AG08395 (cell line): ENCODE measurements around the gene CYP11A1.
A peak's percentile ranks its signal among the peaks of the same experiment; 100 is the strongest.

Experiments used
- DNase-seq: peaks from one replicate; pipeline ENCODE4 v3.0.0; 2012; ENCODE audit warnings: mixed read lengths, low spot score

CYP11A1 gene

DNA sequence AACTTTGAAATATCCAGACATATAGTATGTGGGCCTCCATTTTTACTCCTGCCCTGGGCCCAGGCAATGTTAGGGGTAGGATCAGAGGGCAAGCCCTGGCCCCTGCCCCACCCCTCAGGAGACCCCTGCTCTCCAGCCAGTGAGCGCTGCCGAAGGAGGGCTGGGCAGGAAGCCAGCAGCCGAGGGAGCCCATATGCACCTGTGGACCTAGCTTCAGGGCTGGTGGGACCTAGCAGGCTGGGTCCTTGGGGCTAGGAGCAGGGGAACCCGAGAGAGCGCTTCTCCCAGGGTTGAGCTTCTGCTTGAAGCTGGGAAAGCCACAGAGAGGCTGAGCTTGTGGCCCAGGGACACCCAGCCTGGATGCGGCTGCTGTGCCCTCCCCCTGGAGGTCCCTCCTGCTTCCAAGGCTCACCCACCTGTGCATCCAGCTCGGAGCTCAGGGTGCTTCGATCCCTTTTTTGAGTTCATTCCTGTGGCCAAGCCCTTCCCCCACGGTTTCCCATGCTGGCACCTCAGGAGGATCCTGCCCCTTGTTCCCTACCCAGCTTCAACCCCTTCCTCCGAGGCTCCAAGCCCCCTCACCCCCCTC lies 21.0 kb upstream of the CYP11A1 start:
- DNase-seq: no peak

DNA sequence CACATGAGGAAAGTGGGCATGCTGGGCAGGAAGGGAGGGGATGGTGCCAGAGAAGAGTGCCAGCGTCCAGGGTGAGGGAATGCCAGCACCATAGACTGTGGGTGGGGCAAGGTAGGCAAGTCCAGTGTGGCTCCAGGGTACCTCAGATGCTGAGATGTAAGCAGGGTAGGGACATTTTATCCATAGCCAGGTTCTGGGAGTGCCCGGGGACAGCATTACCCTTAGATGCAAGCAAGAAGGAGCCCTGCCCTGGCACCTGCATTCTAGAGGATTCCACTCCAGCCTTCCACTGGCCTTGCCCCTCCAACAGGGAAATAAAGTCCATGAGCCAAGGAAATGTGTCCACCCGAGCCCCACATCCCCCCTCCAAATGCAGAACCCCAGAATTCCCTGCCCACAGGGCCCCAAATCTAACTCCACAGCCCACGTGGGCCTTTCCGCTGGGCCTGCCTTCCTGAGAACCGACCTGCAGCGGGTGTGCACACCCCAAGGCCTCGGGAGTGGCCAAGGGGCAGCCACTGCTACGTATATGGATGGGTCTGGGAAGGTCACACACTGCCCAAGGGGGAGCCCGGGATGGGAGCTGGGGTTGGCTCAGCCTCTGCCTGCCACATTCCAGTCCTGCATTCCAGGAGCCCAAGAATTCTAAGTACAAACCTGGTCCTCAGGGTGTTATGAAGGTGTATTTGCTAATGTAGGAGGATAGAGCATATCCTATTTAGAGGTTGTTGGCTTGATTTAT lies 20.3 kb upstream of the CYP11A1 start:
- DNase-seq: no peak

DNA sequence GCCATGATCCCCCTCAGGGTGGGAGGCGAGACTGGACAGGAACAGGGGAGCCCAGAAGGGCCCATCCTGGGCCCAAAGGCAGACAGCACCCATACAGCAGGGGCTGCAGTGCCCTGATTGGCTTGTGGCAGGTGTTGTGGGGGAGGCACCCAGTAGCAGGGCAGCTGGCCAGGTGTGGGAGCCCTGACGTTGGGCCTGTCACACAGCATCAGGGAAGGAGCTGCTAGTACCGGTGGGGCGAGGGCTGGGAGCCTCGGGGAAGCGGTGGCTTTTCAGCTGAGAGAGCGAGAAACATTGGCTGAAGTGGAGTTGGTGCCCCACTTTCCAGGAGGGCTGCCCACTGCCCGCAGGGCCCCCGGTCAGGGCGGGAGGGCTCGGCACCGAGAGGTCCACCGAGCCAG lies 19.7 kb upstream of the CYP11A1 start:
- DNase-seq: no peak

DNA sequence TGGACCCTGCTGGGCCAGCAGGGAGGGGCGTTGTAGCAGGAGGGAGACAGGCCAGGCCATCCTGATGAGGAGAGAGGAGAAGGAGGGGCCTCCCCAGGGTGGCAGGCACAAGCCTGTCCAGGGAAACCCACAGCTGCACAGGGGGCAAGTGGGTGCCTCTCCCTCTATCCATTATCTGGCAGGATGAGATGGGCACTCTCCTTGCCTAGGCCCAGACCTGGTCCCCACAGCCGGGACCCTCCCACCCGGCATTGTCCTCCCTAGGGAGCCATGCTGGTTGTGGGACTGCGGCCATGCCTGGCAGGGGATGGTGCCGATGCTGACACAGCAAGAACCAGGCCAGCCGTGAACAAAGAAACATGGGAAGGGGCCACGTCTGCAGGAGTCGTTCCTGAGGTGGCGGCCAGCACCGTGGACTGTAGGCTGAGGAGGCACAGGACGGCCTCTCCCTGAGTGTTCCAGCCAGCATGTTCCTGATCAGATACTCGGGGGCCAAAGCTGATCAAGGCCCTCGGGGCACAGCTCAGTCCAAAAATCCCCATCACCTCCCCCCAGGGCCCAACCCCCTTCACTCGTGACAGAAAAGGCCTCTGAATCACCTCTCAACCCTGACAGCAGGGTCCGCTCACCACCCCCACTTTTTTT lies 19.2 kb upstream of the CYP11A1 start:
- no peak for DNase-seq

DNA sequence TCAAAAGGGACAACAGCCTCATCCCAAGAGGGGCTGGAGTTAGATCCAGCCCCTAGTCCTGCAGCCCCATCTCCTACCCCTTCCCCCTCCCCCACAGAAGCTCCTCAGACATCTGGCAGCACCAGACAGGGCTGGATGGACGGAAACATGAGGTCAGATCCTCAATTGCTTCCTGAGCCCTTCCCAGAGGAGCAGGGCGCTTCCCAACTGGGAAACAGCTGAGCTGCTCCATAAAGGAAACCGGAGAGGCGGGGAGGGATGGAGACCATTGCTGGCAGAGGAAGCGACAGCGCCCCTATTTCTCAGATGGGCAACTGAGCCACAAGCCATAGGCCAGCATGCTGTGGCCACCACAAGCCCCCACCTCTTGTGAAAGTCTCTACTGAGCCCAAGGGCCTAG lies 18.3 kb upstream of the CYP11A1 start:
- DNase-seq: no peak

DNA sequence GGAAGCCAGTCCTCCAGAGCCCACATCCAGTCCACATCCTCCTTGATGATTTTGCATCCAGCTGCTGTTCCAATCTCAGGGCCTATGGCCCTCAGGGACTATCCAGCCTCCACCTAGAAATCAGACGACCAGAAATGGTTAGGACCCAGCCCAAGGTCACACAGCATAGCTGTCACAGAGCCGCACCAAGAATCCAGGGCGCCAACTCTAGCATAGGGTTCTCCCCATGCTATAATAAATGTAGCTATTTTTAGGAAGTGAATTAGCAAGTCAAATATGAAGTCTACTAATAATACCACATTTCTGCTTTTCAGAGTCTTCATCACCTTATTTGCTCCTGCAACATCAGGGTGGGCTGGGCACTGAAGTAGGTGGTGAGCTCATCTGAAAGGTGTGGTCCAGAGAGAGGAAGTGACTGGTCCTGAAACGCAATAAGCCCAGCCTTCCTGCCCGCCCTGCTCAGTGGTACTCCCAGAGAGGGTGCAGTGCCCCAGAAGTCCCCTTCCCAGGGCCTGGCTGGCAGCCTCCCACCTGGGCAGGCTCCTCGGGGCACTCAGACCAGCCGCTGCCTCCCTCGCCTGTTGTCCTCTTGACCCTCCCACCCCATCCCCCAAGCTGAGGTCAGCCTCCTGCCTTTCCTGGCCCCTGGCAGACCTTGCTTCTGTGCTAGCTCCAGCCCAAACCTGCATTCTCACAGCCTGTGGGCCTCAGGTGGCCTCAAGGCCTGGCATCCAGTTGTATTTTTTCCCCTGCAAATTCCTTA lies 17.6 kb upstream of the CYP11A1 start:
- DNase-seq: no peak

DNA sequence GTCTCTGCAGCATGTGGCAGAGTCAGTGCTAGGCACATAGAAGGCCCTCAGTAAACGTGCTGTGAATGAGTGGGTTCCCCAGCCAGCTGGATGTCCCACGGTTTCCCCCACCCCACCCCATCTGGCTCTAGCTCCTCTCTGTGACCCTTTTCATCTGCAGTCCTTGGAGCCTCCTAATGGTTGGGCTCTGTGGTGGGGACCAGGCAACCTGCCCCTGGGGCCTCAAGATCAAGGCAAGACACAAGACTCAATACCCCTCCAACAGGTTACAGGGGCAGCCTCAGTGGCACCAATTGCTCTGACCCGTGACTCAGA lies 17.1 kb upstream of the CYP11A1 start:
- no peak for DNase-seq

DNA sequence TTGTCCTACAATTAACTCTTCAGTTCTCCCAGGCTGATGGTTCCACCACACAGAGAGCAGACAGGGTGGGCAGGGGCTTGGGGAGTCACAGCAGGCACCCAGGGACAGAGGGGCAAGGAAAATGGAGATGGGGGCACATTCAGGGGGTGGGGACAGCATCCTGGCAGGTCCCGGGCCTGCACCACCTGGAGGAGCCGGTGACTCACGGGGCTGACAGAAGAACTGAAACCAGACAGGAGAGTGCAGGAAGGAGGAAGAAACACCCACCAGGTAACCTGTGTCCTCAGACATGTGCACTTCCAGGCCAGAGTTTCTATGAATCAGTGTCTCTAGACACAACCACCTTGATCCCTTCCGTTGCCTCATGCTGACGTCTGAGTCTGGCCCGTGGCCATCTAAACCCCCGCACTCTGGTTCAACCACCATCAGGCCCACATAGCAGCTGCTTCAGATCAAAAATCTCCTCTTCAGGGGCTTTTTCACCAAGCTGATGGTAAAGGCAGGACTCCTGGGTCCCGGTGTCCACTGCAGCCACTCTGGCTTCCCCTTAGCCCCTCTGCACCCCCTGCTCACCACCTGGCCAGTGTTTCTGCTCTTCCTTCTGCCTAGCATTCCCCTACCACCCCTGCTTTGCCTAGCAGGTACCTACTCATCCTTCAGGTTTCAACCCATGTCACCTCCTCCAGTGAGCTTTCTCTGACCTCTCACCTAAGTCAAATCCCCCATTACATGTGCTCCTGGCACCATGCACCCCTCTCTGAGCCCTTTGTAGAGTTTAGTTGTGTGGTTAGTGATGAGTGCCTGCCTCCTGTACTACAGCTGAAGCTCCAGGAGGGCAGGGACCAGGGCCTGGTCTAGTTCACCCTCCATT lies 16.5 kb upstream of the CYP11A1 start:
- no peak for DNase-seq

DNA sequence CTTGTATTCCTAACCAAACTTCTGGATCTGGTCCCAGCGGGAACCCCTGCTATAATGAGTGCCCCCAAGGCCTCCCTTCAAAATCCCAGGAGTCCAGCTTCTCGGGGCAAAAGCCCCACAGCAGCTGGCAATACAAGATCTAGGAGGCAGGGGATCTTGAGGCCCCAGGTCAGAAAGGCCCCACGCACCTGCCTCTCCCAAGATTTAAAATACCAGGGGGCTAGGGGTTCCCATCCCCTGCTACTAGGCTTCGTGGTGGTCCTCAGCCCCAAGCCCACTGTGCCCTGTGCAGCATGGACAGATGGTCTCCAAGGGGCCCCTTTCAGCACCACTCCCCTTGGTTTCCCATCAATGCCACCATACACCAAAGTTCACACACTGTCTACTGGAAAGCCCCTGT lies 15.8 kb upstream of the CYP11A1 start:
- no peak for DNase-seq

DNA sequence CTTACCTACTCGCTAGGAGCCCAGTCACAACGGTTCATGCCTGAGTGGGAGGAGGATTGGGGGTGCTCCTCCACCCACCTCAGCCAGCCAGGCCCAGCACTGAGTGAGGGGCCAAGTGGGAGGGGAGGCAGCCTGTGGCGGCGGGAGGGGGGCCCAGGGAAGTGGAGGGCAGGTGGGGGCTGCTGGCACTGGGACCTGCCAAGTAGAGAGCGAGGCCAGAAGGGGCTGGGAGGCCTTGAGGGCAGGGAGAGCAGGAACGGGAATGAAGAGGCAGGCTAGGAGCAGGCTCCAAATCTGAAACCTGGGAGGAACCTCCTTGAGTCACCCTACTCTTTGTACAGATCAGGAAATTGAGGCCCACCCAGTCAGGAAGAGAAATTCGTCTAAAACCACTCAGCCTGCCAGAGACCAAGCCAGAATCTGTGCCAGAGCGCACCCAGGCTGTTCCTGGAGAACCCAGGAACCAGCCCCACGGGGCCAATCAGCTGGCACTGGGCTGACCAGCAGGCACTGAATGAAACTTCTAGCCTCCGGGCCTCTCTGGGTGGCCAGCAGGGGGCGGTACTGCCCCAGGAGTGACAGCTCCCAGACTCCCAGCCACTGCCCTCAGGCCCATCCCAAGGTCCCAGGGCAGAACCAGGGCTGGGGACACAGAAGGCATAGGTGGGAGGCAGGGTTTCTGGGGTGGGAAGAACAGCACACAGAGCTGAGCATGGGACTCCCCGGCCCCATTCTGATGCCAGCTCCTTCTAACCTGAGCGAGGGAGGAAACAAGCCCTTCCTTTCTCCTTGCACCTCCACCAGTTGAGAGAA lies 14.8 kb upstream of the CYP11A1 start:
- DNase-seq: peak; percentile 96

DNA sequence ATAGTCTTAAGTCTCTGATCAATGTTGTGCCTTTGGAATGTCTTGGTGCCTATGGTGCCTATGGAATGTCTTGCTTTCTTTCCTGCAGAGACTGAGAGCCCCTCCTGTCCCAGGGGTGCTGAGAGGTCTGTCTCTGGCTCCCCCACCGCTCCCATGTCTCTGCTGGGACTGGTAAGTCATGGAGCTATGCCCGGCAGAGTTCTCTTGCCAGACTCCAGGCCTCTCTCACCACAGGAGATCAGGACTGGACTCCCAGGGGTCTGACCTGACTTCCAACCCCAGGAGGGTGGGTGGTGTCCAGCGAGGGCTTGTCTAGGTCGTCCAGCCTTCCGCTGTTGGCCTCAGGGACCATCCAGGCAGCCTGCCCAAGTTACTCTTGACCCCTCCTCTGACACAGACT lies 14.0 kb upstream of the CYP11A1 start:
- DNase-seq: no peak

DNA sequence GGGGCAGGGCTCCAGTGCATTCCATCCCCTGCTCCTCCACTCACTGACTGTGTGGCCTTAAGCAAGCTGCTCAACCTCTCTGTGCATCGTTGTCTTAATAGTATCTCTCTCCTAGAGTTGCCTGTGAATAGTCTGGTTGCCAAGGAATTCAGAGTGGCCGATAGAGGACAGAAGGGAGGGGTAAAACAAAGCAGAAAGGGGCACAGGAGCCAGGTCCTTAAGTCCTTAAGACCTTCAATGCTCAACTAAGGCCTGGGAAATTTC lies 13.7 kb upstream of the CYP11A1 start:
- DNase-seq: no peak

DNA sequence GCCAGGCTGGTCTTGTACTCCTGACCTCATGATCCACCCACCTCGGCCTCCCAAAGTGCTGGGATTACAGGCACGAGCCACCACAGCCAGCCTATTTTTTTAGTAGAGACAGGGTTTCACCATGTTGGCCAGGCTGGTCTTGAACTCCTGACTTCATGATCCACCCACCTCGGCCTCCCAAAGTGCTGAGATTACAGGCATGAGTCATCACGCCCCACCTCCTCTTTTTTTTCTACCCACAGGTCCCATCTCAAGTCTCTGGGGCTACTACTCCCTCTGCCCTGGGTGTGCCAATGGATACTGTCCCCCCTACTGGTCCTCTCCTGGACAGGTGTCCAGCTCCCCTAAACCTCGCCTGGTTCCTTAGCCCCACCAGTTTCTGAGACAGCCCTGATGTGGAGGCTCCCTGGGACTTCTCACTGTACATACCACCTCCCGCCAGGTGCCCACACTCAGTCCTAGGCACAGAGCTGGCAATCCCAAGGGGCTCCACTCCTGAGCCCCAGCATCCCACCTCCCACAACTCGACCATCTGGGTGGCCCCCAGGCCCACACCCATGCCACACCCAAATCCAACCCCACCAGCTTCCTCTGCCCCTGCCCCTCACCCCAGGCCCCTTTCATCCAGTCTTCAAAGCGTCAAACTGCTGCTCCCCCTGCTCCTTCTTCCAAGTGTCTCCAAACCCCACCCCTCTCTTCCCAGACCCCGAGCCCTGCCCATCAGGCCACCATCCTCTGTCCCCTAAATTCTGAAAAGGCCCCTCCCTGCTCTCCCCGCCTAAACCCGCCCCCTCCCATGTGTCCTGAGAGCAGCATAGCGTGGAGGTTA lies 13.1 kb upstream of the CYP11A1 start:
- DNase-seq: no peak

DNA sequence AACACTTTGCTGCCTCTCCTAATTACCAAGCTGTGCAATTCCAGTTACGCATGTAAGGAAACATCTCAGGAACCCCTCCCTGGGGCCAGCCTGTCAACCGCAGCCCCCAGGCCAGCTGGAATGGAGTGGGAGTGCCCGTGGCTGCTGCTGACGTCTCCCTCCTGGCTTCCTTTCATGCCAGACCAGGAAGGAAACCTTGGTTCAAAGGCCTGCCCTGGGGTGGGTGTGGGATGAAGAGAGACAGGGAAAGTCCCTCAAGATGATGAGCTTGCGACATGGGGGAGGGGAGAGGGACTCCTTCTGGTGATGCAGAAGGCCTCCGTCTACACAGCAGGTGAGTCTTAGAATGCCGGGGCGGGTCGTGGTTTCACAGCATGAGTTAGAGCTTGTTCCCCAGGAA lies 11.4 kb upstream of the CYP11A1 start:
- no peak for DNase-seq

DNA sequence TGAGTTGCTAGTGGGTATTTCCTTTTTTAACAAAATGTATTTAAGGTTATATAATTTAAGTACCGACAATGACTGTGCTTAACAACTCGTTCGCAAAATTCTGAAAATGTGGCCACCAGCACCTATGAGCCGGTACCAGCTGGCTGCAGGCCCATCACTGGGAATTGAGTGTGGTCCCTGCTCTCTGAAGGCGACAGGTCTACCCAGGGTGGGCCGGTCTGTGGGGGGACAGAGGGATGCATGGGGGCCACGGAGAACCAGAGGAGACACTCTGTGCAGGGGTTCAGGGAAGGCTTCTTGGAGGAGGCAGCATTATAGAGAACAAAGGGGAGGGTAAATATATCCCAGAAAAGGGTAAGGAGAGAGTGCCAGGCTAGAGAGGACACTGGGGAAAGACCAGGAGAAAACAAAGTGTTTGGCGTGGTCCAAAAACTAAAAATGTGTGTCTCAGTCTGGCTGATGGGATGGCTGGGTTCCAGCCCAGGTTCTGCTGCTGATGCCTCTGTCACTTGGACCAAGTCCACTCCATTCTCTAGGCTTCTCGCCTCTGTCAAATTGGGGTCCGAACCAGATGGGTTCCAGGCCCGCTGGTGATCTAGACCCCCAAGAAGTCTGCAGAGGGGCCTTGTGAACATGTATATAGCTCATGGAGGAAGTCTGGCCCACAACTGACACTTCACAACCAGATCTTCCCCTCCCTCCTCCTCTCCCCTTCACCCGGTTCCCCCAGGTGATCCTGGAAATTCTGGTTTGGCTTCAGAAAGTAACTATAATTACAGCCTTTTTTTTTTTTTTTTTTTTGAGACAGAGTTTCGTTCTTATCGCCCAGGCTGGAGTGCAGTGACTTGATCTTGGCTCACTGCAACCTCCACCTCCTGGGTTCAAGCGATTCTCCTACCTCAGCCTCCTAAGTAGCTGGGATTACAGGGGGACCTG lies 10.7 kb upstream of the CYP11A1 start:
- DNase-seq: no peak

DNA sequence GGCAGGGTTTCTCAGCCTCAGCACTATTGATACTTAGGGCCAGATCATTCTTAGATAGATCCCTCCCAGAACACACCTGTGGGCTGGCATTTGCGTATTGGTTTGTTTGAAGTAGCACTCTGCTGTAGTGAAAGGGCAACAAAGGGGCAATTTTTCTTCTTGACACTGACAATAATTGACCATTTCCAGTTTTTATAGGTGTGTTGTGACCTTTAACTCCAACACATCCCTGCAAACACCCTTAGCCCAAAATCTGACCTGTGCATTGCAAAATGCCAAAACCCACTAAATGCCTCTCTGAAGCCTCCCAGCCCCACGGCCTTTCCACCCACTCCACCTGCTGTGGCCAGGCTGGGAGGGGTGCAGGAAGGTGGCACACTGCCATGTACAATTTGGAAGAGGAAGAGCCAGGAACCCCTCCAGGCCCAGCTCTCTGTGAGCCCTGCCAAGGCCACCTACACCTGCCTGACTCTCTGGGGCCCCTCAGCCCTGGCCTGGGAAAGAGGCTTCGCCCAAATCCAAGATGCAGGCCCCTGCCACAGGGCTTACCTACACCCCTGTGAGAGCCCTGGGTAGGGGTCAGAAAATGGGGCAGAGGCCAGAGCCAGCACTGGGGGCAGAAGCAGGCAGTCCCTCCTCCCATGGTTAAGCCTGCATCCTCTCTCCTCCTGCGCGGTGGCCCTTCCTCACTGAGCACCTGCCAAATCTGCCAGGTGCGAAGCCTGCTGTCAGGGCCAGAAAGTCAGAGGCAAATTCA lies 9.6 kb upstream of the CYP11A1 start:
- no peak for DNase-seq

DNA sequence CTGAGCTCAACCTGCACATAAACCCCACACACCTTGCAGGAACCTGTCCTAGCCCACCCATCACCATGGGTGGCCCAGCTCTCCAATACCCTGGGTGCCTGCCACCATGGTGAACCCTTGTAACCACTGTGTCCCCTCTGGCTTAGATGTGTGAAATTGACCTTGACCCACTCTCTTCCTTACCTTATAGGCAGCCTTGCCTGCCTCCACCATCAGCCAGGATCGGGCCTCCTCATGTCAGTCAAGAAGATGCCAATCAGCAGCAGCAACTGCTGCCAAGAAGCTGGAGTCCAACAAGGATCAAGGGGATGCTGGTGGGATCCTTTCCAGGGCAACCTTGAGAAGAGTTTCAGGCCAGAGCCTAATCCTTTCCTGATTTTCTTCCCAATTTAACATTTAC lies 8.8 kb upstream of the CYP11A1 start:
- no peak for DNase-seq

DNA sequence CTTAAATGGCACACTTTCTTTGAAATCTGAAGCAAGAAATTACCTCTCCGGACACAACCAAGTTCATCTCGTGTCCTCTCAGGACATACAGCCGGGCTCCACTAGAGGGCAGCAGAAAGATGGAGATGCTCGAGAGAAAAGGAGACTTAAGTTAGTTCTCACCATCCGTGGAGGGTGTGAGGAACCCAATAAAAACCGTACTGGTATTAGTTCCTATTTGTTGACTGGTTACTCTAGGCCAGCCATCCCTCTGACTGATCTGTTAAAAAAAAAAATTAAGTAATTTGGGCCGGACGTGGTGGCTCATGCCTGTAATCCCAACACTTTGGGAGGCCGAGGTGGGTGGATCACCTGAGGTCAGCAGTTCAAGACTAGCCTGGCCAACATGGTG lies 7.9 kb upstream of the CYP11A1 start:
- DNase-seq: peak; percentile 80
